GM12891 (cell line): Measurements from ENCODE around the gene RPA1.

ENCODE experiments used
- PAX5 ChIP-seq: IDR thresholded peaks from 2 replicates; pipeline ENCODE4 v1.6.1; 2011; ENCODE audit warnings: low read length, moderate library complexity, mild to moderate bottlenecking; ENCODE audit not compliant: insufficient read depth, severe bottlenecking
- POLR2A ChIP-seq: IDR thresholded peaks from 2 replicates; pipeline ENCODE4 v1.6.1; 2011; ENCODE audit warnings: low read depth, low read length, control low read depth
- POLR2AphosphoS5 ChIP-seq: IDR thresholded peaks from 2 replicates; pipeline ENCODE4 v1.6.1; 2011; ENCODE audit warnings: low read depth, low read length, control low read depth
- POU2F2 ChIP-seq: IDR thresholded peaks from 2 replicates; pipeline ENCODE4 v1.6.1; 2011; ENCODE audit warnings: low read depth, mild to moderate bottlenecking, control low read depth, low read length, moderate library complexity
- SPI1 ChIP-seq: IDR thresholded peaks from 2 replicates; pipeline ENCODE4 v1.6.1; 2011; ENCODE audit warnings: low read depth, low read length, control low read depth
- TAF1 ChIP-seq: IDR thresholded peaks from 2 replicates; pipeline ENCODE4 v1.6.1; 2011; ENCODE audit warnings: low read depth, low read length, control low read depth

- TF ChIP-seq PAX5 (no peak), POLR2A (no peak), POLR2AphosphoS5 (no peak), TAF1 (no peak), SPI1 (no peak), POU2F2 (no peak)
These were observed 29.6 kb upstream of the RPA1 start for GRCh38 chr17:1800240-1800639.
